Measurements from ENCODE around the gene TEAD1.
A peak's percentile ranks its signal among the peaks of the same experiment; 100 is the strongest.

TEAD1 gene

GRCh38 chr11:12882670-12883069 is 208.4 kb downstream of the TEAD1 start:
- no peak for DNase-seq (ENCODE audit: low read depth in 2 of 2)
- no peak for TF ChIP-seq CTCF (IDR thresholded peaks at IDR 0.05; ENCODE audit: low read depth, low read length)
- no peak overlapping the region for H3K4me3 ChIP-seq (replicated peaks in 1 of 2; ENCODE audit: low read depth in 2 of 2, low read length in 2 of 2)

GRCh38 chr11:12884751-12885318 is 210.6 kb downstream of the TEAD1 start:
- no peak for TF ChIP-seq CTCF (IDR thresholded peaks at IDR 0.05; ENCODE audit: low read depth, low read length)
- DNase-seq (ENCODE audit: low read depth in 2 of 2) = peak in 1 of 2 donors; percentile 52
- no peak overlapping the region for H3K4me3 ChIP-seq (replicated peaks in 1 of 2; ENCODE audit: low read depth in 2 of 2, low read length in 2 of 2)

- TF ChIP-seq CTCF (IDR thresholded peaks at IDR 0.05; ENCODE audit: low read depth, low read length) = no peak
- no peak for DNase-seq (ENCODE audit: low read depth in 2 of 2)
- no peak overlapping the region for H3K4me3 ChIP-seq (replicated peaks in 1 of 2; ENCODE audit: low read depth in 2 of 2, low read length in 2 of 2)
Measured at GRCh38 chr11:12885717-12886239, 211.6 kb downstream of the TEAD1 start.

GRCh38 chr11:12886508-12886907 is 212.3 kb downstream of the TEAD1 start:
- DNase-seq (ENCODE audit: low read depth in 2 of 2) = no peak
- H3K4me3 ChIP-seq (replicated peaks in 1 of 2; ENCODE audit: low read depth in 2 of 2, low read length in 2 of 2) = no peak overlapping the region
- TF ChIP-seq CTCF (IDR thresholded peaks at IDR 0.05; ENCODE audit: low read depth, low read length) = no peak

- DNase-seq (ENCODE audit: low read depth in 2 of 2) = peak; percentile 96
- peak; percentile 70 for TF ChIP-seq CTCF (IDR thresholded peaks at IDR 0.05; ENCODE audit: low read depth, low read length)
- no peak overlapping the region for H3K4me3 ChIP-seq (replicated peaks in 1 of 2; ENCODE audit: low read depth in 2 of 2, low read length in 2 of 2)
Measured at GRCh38 chr11:12888525-12889158, 214.4 kb downstream of the TEAD1 start.

GRCh38 chr11:12889243-12889642 is 215.0 kb downstream of the TEAD1 start:
- DNase-seq (ENCODE audit: low read depth in 2 of 2) = peak; percentile 84 to 89
- H3K4me3 ChIP-seq (replicated peaks in 1 of 2; ENCODE audit: low read depth in 2 of 2, low read length in 2 of 2) = no peak overlapping the region
- TF ChIP-seq CTCF (IDR thresholded peaks at IDR 0.05; ENCODE audit: low read depth, low read length) = no peak

Measured in cardiac fibroblast (primary cell).